ENCODE measurements around the gene CYB5A. TPM values are rescaled to one million over a fixed set of nuclear protein-coding genes. Genes with fewer than 3 reads are reported as not detected.

The CYB5A gene
- 100 to 1,000 TPM in 3 of 4 donors, 10 to 100 TPM in 1; 34.0 to 236 (median 173) TPM for total RNA-seq

DNA sequence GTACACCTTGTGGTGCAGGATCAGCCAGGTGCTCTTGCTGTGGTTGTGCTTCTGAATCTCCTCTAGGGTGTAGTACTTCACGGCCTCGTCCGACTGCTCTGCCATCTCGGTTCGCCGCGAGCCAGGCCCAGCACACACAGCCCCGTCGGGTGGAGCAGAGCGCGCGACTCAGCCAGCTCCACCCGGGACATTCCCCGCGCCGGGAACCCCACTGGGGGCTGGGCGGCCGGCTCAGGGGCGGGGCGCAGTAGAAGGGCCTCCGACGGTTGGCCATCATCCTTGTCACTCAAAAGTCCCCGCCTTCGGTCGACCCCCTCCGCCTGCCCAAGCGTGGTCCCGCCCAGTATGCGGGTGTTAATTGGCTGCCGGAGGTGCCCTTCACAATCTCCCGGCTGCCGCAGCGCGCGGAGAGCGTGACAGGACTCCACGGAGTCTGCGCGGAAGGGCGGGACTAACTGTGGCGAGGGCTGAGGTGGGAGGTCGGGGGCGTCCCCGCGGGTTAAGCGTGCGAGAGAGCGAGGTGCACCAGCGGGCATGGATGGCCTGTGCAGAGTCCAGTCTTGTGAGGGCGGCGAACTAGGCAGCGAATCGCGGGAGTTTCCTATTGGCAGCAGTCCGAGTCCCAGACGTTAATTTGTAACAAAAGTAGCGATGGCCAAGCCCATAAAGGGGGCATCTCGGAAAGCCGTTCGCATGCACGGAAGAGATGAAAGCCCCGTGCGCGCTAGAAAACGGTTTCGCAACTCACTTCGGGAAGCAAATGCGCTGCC is at the start of gene CYB5A:
Gene CYB5A (minus strand): TSS at position 193 of the 770 bp plus-strand sequence. CDS start 88 bp downstream, at position 105.
- Histone ChIP-seq H3K4me3 (peak within 1 kb of the TSS; percentile 52 to 96 (median 66)), H3K9me3 (no peaks in the 10 kb centered on the region), H3K36me3 (no peaks in the 10 kb centered on the region), H3K27me3 (no peaks in the 10 kb centered on the region), H3K27ac (peak within 1 kb of the TSS; percentile 81 to 91 (median 86)), H3K4me1 (peaks cover 0 to 31% (median 18%) of the 10 kb centered on the region in 4 donors)
- peak; percentile 99 for DNase-seq
- WGBS, 2 donors (ENCODE audit: low coverage in 1 of 2) = 2% methylated on average over 64 of the region's 68 CpGs; no CpG with 5 or more reads in 1 of the 2 donors
- in situ Hi-C loops (cut with MboI; ENCODE audit: low pct_ligation_motif_present in 1 of 4, low pct_unique_long_range_greater_than_20kb in 1 of 4, low sequenced_read_pairs in 3 of 4) (no loop called here), intact Hi-C loops (cut with DNase I; ENCODE audit: low total_unique reads) (loop anchor here (5.0 kb wide), 1 partner anchor 605 kb away; no protein-coding TSS in a partner anchor)
- TF ChIP-seq POLR2AphosphoS5 (IDR thresholded peaks at IDR 0.05) (peak; percentile 54 to 79 (median 78)), EP300 (IDR thresholded peaks at IDR 0.05; ENCODE audit: low read depth) (no peak), POLR2A (IDR thresholded peaks at IDR 0.05) (peak; percentile 71)
- TF ChIP-seq, protein P1, sequence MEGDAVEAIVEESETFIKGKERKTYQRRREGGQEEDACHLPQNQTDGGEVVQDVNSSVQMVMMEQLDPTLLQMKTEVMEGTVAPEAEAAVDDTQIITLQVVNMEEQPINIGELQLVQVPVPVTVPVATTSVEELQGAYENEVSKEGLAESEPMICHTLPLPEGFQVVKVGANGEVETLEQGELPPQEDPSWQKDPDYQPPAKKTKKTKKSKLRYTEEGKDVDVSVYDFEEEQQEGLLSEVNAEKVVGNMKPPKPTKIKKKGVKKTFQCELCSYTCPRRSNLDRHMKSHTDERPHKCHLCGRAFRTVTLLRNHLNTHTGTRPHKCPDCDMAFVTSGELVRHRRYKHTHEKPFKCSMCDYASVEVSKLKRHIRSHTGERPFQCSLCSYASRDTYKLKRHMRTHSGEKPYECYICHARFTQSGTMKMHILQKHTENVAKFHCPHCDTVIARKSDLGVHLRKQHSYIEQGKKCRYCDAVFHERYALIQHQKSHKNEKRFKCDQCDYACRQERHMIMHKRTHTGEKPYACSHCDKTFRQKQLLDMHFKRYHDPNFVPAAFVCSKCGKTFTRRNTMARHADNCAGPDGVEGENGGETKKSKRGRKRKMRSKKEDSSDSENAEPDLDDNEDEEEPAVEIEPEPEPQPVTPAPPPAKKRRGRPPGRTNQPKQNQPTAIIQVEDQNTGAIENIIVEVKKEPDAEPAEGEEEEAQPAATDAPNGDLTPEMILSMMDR (IDR thresholded peaks at IDR 0.05) = peak in 4 of 5 experiments; percentile 2 to 45 (median 18)

- intact Hi-C loops (cut with DNase I; ENCODE audit: low total_unique reads) = loop anchor here (2.0 kb wide), 1 partner anchor 19 kb away; no protein-coding TSS in a partner anchor
- Histone ChIP-seq H3K36me3 (no peaks in the 10 kb centered on the region), H3K9me3 (no peaks in the 10 kb centered on the region), H3K4me1 (no peaks in the 10 kb centered on the region), H3K4me3 (no peak overlapping the region), H3K27ac (no peak overlapping the region), H3K27me3 (no peaks in the 10 kb centered on the region)
- TF ChIP-seq EP300 (IDR thresholded peaks at IDR 0.05; ENCODE audit: low read depth) = no peak
- WGBS, 2 donors (ENCODE audit: low coverage in 1 of 2) = 88 to 89% methylated on average over 1 of the region's 1 CpG
- in situ Hi-C loops (cut with MboI; ENCODE audit: low pct_ligation_motif_present in 1 of 4, low pct_unique_long_range_greater_than_20kb in 1 of 4, low sequenced_read_pairs in 3 of 4) = loop anchor here in 1 of 4 donors (10.0 kb wide), 1 partner anchor 143 kb away; no protein-coding TSS in a partner anchor
- no peak for DNase-seq
Observed at GRCh38 chr18:74337912-74338309, 46.1 kb upstream of the CYB5A start.

GRCh38 chr18:74337155-74337911 is 45.6 kb upstream of the CYB5A start:
- WGBS, 2 donors (ENCODE audit: low coverage in 1 of 2) = 40 to 79% methylated on average over 3 to 5 of the region's 5 CpGs
- in situ Hi-C loops (cut with MboI; ENCODE audit: low pct_ligation_motif_present in 1 of 4, low pct_unique_long_range_greater_than_20kb in 1 of 4, low sequenced_read_pairs in 3 of 4) = loop anchor here in 1 of 4 donors (10.0 kb wide), 1 partner anchor 143 kb away; no protein-coding TSS in a partner anchor

DNA sequence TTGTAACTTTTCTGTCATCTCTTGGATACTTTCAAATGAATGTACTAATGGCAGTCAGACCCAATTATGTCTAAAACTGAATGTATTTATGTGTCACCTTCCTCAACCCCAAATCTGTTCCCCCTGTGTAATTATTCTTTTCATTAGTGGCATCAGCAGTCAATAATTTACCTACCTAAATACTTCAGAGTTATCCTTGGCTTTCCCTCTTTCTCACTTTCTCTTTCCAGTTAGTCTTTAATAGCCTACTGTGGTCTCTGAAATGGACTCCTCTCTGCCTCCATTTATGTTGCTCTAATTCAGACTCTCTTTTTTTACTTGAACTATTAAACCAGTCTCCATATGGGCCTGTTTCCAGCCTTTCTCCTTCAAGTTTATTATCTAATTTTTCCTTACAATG is 44.9 kb upstream of the CYB5A start:
- TF ChIP-seq EP300 (IDR thresholded peaks at IDR 0.05; ENCODE audit: low read depth) = no peak
- no peak for TF ChIP-seq POLR2AphosphoS5 (IDR thresholded peaks at IDR 0.05)
- TF ChIP-seq POLR2A (IDR thresholded peaks at IDR 0.05) = no peak
- TF ChIP-seq, protein P1 (IDR thresholded peaks at IDR 0.05) = no peak
- in situ Hi-C loops (cut with MboI; ENCODE audit: low pct_ligation_motif_present in 1 of 4, low pct_unique_long_range_greater_than_20kb in 1 of 4, low sequenced_read_pairs in 3 of 4) (loop anchor here in 1 of 4 donors (10.0 kb wide), 1 partner anchor 142 kb away; no protein-coding TSS in a partner anchor), intact Hi-C loops (cut with DNase I; ENCODE audit: low total_unique reads) (loop anchor here (2.0 kb wide), 1 partner anchor 18 kb away; no protein-coding TSS in a partner anchor)
- Histone ChIP-seq H3K9me3 (no peaks in the 10 kb centered on the region), H3K27me3 (no peaks in the 10 kb centered on the region), H3K4me1 (no peaks in the 10 kb centered on the region), H3K36me3 (no peaks in the 10 kb centered on the region), H3K4me3 (no peak overlapping the region), H3K27ac (no peak overlapping the region)
- no peak for DNase-seq

More at GRCh38 chr18:74337155-74337911, 45.6 kb upstream of the CYB5A start:
- no peak overlapping the region for H3K27ac ChIP-seq
- H3K9me3 ChIP-seq = no peaks in the 10 kb centered on the region
- H3K36me3 ChIP-seq = no peaks in the 10 kb centered on the region
- no peak for DNase-seq
- H3K4me1 ChIP-seq = no peaks in the 10 kb centered on the region
- no peak for TF ChIP-seq POLR2AphosphoS5 (IDR thresholded peaks at IDR 0.05)
- no peak for TF ChIP-seq POLR2A (IDR thresholded peaks at IDR 0.05)
- TF ChIP-seq EP300 (IDR thresholded peaks at IDR 0.05; ENCODE audit: low read depth) = no peak
- TF ChIP-seq, protein P1 (IDR thresholded peaks at IDR 0.05) = no peak
- H3K27me3 ChIP-seq = no peaks in the 10 kb centered on the region
- no peak overlapping the region for H3K4me3 ChIP-seq
- intact Hi-C loops (cut with DNase I; ENCODE audit: low total_unique reads) = loop anchor here (2.0 kb wide), 1 partner anchor 19 kb away; no protein-coding TSS in a partner anchor
